ENCODE measurements around the gene CORO2B. TPM values are rescaled to one million over a fixed set of nuclear protein-coding genes. Genes with fewer than 3 reads are reported as not detected.
A peak's percentile ranks its signal among the peaks of the same experiment; 100 is the strongest.

CORO2B gene
- total and polyA plus RNA-seq, 4 donors = 15.9 to 53.6 (median 33.2) TPM

DNA sequence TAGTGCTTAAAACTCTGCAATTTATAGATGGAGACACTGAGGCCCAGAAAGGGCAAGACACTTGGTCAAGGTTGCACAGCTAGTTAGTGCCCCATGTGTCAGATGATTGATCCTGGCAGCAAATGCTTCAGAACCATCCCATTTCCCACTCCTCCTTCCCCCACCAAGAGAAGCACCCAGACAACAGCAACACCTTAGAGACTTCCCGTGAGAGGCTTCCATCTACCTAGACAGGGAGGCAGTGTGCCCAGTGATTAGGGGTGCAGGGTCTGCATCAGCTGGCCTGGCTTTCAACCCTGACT is 77.6 kb downstream of the CORO2B start:
- 83% methylated on average over 1 of the region's 1 CpG for WGBS (ENCODE audit: insufficient coverage)
- Histone ChIP-seq H3K27ac (ENCODE audit: low read depth, low read length) (peak overlapping the region; percentile 4), H3K36me3 (ENCODE audit: control insufficient read depth, insufficient read depth, low read length) (peaks cover 6% of the 10 kb centered on the region), H3K4me1 (ENCODE audit: control insufficient read depth, insufficient read depth, low read length) (peaks cover 51% of the 10 kb centered on the region), H3K4me3 (ENCODE audit: low read depth, low read length) (no peak overlapping the region), H3K27me3 (ENCODE audit: control insufficient read depth, insufficient read depth, low read length) (no peaks in the 10 kb centered on the region), H3K9me3 (ENCODE audit: control insufficient read depth, insufficient read depth, low read length) (no peaks in the 10 kb centered on the region)
- DNase-seq (ENCODE audit: low read depth in 4 of 6, low spot score in 6 of 6) = no peak

DNA sequence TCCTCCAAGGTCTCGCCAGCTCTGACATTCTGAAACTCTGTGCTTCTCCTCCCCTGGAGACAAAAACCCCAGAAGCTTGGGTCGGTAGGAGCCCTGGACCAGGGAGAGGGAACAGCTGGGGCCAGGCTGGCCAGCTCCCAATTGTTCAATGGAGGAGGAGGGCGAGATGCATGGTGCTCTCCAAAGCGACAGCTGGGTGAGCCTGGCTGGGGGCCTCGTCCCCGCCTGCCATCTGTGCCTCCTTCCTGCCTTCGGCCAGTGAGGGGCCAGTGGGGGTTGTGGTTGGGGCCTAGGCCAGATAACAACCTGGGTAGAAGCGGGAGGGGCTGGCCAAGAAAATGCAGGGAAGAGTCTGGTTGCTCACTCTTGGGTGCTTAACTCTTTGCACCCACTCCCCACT is 79.4 kb downstream of the CORO2B start:
- peaks cover 3% of the 10 kb centered on the region for H3K36me3 ChIP-seq (ENCODE audit: control insufficient read depth, insufficient read depth, low read length)
- H3K27ac ChIP-seq (ENCODE audit: low read depth, low read length) = no peak overlapping the region
- H3K4me1 ChIP-seq (ENCODE audit: control insufficient read depth, insufficient read depth, low read length) = peaks cover 34% of the 10 kb centered on the region
- peak in 2 of 6 donors; percentile 47 to 73 for DNase-seq (ENCODE audit: low read depth in 4 of 6, low spot score in 6 of 6)
- no peaks in the 10 kb centered on the region for H3K27me3 ChIP-seq (ENCODE audit: control insufficient read depth, insufficient read depth, low read length)
- WGBS (ENCODE audit: insufficient coverage) = 23% methylated on average over 4 of the region's 8 CpGs
- no peaks in the 10 kb centered on the region for H3K9me3 ChIP-seq (ENCODE audit: control insufficient read depth, insufficient read depth, low read length)
- no peak overlapping the region for H3K4me3 ChIP-seq (ENCODE audit: low read depth, low read length)

DNA sequence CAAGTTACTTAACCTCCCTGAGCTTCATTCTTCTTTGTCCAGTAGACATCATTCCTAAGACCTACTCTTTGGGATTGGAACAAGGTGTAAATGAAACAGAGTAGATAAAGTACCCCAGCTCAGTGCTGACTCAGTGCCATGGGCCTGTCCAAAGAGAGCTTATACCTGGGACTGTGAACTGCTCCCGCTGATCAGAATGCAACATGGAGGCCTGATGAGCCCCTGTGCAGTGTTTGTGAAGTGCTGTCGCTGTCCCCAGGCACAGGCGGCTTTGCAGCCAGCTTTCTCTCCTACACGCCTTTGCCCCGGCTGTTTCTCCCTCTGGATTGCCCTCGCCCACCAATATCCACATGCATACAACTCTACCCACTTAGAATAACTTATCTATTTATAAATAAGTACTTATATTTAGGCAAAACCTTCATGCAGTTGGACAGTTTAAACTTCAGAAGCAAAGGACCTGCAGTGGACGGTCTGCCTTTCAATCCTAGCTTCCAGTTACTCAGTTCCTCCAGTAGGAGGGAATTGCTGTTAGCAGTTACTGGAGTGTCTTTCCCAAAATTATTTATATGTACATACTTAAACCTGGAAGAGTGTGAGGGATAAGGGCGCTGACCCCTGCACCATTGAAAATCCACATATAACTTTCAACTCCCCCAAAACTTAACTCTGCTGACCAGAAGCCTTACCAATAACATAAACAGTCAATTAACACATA is 80.0 kb downstream of the CORO2B start:
- Histone ChIP-seq H3K9me3 (ENCODE audit: control insufficient read depth, insufficient read depth, low read length) (no peaks in the 10 kb centered on the region), H3K36me3 (ENCODE audit: control insufficient read depth, insufficient read depth, low read length) (peaks cover 3% of the 10 kb centered on the region), H3K27ac (ENCODE audit: low read depth, low read length) (no peak overlapping the region), H3K27me3 (ENCODE audit: control insufficient read depth, insufficient read depth, low read length) (no peaks in the 10 kb centered on the region), H3K4me1 (ENCODE audit: control insufficient read depth, insufficient read depth, low read length) (peaks cover 30% of the 10 kb centered on the region), H3K4me3 (ENCODE audit: low read depth, low read length) (no peak overlapping the region)
- no peak for DNase-seq (ENCODE audit: low read depth in 4 of 6, low spot score in 6 of 6)
- WGBS (ENCODE audit: insufficient coverage) = 93% methylated on average over 2 of the region's 8 CpGs

DNA sequence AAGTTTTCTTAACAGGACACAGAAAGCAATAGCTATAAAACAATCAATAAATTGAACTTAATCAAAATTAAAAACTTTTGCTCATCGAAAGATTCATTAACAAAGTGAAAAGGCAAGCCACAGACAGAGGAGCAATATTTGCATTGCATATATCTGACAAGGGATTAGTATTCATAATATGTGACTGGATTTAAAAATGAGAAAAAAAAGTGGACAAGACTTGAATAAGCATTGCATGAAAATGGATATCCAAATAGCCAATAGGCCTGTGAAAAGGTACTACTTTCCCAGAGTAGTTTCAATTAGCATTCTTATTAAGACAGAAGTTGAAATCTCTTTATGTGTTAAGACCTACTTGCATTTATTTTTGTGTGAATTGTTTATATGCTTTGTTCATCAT is 84.7 kb downstream of the CORO2B start:
- Histone ChIP-seq H3K4me1 (ENCODE audit: control insufficient read depth, insufficient read depth, low read length) (peaks cover 8% of the 10 kb centered on the region), H3K9me3 (ENCODE audit: control insufficient read depth, insufficient read depth, low read length) (peaks cover 3% of the 10 kb centered on the region), H3K36me3 (ENCODE audit: control insufficient read depth, insufficient read depth, low read length) (peaks cover 2% of the 10 kb centered on the region), H3K27me3 (ENCODE audit: control insufficient read depth, insufficient read depth, low read length) (no peaks in the 10 kb centered on the region), H3K27ac (ENCODE audit: low read depth, low read length) (no peak overlapping the region), H3K4me3 (ENCODE audit: low read depth, low read length) (no peak overlapping the region)
- DNase-seq (ENCODE audit: low read depth in 4 of 6, low spot score in 6 of 6) = no peak
- no CpG with 5 or more reads among the region's 1 CpG for WGBS (ENCODE audit: insufficient coverage)

DNA sequence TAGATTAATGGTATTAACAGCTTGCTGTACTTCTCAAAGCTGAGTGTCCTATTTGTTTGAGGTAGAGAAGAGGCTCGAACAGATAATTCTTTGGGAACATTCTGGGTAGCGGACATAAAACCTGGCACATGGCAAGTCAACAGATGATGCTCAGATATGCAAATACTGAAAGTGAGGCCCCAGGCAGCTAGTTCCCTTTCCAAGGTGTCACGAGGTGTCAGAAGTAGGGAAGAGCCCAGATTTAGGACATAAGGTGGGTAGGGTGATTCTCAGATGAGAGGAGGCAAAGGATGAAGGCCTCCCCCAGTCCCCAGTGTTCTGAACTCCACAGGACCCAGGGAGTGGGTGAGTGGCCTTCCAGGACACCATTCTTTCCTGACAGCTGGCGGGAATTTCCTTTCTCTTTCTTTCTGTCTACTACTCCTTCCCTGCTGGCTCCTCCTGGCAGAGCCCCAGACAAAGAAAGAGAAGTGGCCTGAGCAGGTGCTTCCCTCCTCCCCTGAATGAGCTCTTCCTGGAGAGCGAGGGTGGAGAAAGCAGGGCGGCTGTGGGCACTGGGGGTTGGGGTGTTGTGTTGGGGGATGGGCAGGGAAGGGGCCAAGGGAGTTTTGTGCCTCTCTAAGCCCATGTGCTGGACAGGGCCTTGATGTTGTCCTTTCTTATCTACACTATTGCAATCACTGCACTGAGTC is 87.5 kb downstream of the CORO2B start:
- DNase-seq (ENCODE audit: low read depth in 4 of 6, low spot score in 6 of 6) = peak in 1 of 6 donors; percentile 41
- H3K27me3 ChIP-seq (ENCODE audit: control insufficient read depth, insufficient read depth, low read length) = no peaks in the 10 kb centered on the region
- no peak overlapping the region for H3K4me3 ChIP-seq (ENCODE audit: low read depth, low read length)
- H3K27ac ChIP-seq (ENCODE audit: low read depth, low read length) = no peak overlapping the region
- 68% methylated on average over 3 of the region's 6 CpGs for WGBS (ENCODE audit: insufficient coverage)
- peaks cover 3% of the 10 kb centered on the region for H3K9me3 ChIP-seq (ENCODE audit: control insufficient read depth, insufficient read depth, low read length)
- peaks cover 2% of the 10 kb centered on the region for H3K36me3 ChIP-seq (ENCODE audit: control insufficient read depth, insufficient read depth, low read length)
- H3K4me1 ChIP-seq (ENCODE audit: control insufficient read depth, insufficient read depth, low read length) = peaks cover 9% of the 10 kb centered on the region

DNA sequence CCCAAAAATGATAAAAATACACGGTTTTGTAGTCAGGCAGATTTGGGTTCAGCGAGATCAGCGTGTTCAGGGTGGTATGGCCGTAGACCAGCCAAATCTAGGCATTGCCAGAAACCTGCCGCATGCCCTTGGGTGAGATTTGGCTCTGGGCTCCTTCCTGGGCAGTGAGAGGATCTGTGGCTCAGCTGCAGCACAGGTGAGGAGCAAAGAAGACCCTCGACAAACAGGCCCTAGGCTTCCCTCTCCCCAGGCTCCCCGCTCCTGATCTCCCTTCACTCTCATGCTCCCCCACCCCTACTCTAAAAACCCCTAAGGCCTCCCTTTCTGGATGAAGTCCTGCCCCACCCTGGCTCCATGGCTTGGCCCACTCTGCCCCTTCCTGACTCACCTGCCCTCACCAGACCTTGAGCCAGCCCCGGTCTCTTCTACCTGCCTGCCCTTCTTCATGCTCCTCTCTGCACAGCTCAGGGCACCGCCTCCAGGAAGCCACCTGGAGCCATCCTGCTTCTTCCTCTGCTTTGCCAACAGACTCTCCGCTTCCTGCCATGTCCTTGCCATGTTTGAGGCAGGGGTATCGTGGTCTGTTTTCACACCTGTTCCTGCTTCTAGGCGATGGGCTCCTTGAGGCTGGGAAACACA is 88.1 kb downstream of the CORO2B start:
- no peak overlapping the region for H3K27ac ChIP-seq (ENCODE audit: low read depth, low read length)
- peaks cover 2% of the 10 kb centered on the region for H3K36me3 ChIP-seq (ENCODE audit: control insufficient read depth, insufficient read depth, low read length)
- WGBS (ENCODE audit: insufficient coverage) = 76% methylated on average over 12 of the region's 12 CpGs
- no peaks in the 10 kb centered on the region for H3K27me3 ChIP-seq (ENCODE audit: control insufficient read depth, insufficient read depth, low read length)
- no peak for DNase-seq (ENCODE audit: low read depth in 4 of 6, low spot score in 6 of 6)
- H3K4me3 ChIP-seq (ENCODE audit: low read depth, low read length) = no peak overlapping the region
- peaks cover 9% of the 10 kb centered on the region for H3K4me1 ChIP-seq (ENCODE audit: control insufficient read depth, insufficient read depth, low read length)
- peaks cover 3% of the 10 kb centered on the region for H3K9me3 ChIP-seq (ENCODE audit: control insufficient read depth, insufficient read depth, low read length)

DNA sequence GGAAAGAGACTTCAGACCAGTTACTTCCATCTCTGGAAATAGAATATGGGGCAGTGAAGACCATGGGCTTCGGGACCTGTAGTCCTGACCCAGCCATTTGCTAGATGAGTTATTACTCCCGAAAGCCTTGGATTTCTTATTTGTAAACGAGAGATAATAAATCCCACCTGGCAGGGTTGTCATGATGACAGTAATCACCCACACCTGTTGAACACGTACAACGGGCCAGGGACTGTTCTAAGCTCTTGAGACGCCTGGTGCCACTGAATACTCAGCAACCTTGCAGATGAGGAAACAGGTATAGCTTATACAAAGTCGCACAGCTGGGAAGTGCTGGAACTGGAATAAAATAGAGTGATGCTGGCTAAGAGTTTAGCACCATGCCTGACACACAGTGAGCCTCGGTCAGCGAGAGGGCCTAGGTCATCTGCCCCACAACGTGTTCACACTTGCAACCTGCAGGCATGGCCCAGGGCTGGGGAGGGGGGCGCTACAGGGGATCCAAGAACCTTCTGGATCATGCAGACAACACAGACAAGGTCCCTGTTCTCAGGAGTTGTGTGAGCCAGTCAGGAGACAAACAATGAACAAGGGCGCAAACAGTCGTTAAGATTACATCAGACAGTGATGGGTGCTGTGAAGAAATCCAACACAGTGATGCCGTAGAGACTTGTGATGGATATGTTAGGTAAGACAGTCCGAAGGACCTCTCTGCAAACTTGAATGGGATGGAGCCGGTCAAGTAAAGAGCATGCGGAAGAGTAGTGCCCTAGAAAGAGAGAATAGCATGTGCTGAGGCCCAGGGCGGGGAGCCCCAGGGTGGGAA is 89.2 kb downstream of the CORO2B start:
- Histone ChIP-seq H3K4me1 (ENCODE audit: control insufficient read depth, insufficient read depth, low read length) (peaks cover 9% of the 10 kb centered on the region), H3K36me3 (ENCODE audit: control insufficient read depth, insufficient read depth, low read length) (peaks cover 2% of the 10 kb centered on the region), H3K27me3 (ENCODE audit: control insufficient read depth, insufficient read depth, low read length) (no peaks in the 10 kb centered on the region), H3K4me3 (ENCODE audit: low read depth, low read length) (no peak overlapping the region), H3K27ac (ENCODE audit: low read depth, low read length) (no peak overlapping the region), H3K9me3 (ENCODE audit: control insufficient read depth, insufficient read depth, low read length) (peaks cover 3% of the 10 kb centered on the region)
- no peak for DNase-seq (ENCODE audit: low read depth in 4 of 6, low spot score in 6 of 6)
- WGBS (ENCODE audit: insufficient coverage) = 85% methylated on average over 16 of the region's 18 CpGs

DNA sequence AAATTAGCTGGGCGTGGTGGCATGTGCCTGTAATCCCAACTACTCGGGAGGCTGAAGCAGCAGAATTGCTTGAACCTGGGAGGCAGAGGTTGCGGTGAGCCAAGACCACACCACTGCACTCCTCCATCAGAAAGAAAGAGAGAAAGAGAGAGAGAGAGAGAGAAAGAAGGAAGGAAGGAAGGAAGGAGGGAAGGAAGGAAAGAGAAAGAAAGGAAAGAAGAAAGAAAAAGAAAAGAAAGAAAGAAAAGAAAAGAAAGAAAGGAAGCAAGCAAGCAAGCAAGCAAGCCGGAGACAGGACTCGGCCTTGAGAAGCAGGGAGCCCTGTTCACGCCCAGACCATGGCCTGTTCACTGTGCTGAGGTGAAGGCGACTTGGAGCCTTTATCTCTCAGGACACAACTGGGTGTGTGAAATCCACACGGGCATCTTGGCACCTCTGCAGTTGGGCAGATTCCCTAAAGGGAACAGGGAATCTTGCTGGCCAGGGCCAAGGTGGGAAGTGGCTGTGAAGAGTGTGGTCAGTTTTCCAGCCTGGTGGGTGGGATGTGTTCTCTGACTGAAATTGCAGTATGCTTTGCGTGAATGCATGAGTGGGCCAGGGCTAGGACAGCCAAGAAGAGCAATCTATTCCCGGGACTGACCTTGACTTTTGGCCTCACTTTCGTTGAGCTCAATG is 90.3 kb downstream of the CORO2B start:
- H3K27ac ChIP-seq (ENCODE audit: low read depth, low read length) = no peak overlapping the region
- peaks cover under 1% of the 10 kb centered on the region for H3K9me3 ChIP-seq (ENCODE audit: control insufficient read depth, insufficient read depth, low read length)
- no peaks in the 10 kb centered on the region for H3K27me3 ChIP-seq (ENCODE audit: control insufficient read depth, insufficient read depth, low read length)
- peaks cover 2% of the 10 kb centered on the region for H3K36me3 ChIP-seq (ENCODE audit: control insufficient read depth, insufficient read depth, low read length)
- H3K4me3 ChIP-seq (ENCODE audit: low read depth, low read length) = no peak overlapping the region
- no peak for DNase-seq (ENCODE audit: low read depth in 4 of 6, low spot score in 6 of 6)
- 83% methylated on average over 7 of the region's 11 CpGs for WGBS (ENCODE audit: insufficient coverage)
- H3K4me1 ChIP-seq (ENCODE audit: control insufficient read depth, insufficient read depth, low read length) = peaks cover 13% of the 10 kb centered on the region

DNA sequence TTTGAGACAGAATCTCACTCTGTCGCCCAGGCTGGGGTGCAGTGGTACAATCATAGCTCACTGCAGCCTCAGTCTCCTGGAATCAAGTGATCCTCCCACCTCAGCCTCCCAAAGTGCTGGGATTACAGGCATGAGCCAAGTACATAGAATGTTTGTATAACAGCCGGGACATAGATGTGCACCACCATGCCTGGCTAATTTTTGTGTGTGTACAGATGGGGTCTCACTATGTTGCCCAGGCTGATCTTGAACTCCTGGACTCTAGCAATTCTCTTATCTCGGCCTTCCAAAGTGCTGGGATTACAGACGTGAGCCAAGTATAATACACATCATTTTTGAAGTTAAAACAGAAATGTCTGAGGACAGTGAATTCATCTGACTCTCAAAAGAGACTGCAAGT is 93.5 kb downstream of the CORO2B start:
- Histone ChIP-seq H3K9me3 (ENCODE audit: control insufficient read depth, insufficient read depth, low read length) (no peaks in the 10 kb centered on the region), H3K36me3 (ENCODE audit: control insufficient read depth, insufficient read depth, low read length) (peaks cover 5% of the 10 kb centered on the region), H3K27me3 (ENCODE audit: control insufficient read depth, insufficient read depth, low read length) (no peaks in the 10 kb centered on the region), H3K4me1 (ENCODE audit: control insufficient read depth, insufficient read depth, low read length) (peaks cover 17% of the 10 kb centered on the region), H3K4me3 (ENCODE audit: low read depth, low read length) (no peak overlapping the region), H3K27ac (ENCODE audit: low read depth, low read length) (no peak overlapping the region)
- DNase-seq (ENCODE audit: low read depth in 4 of 6, low spot score in 6 of 6) = no peak
- WGBS (ENCODE audit: insufficient coverage) = 0% methylated on average over 1 of the region's 4 CpGs

All from spinal cord (tissue), 10 donors.